Measurements from ENCODE around the gene CAD. TPM values are rescaled to one million over a fixed set of nuclear protein-coding genes. Genes with fewer than 3 reads are reported as not detected.

CAD gene
- total RNA-seq, 1 experiment from 2014 or later: 38.5 TPM

- DNase-seq (ENCODE audit: extremely low read depth, low read depth): no peak
These were observed 5.2 kb downstream of the CAD start for GRCh38 chr2:27222407-27222806.

- DNase-seq (ENCODE audit: extremely low read depth, low read depth): no peak
These were observed 6.2 kb downstream of the CAD start for GRCh38 chr2:27223416-27223815.

- no peak for DNase-seq (ENCODE audit: extremely low read depth, low read depth)
These were observed 8.4 kb downstream of the CAD start for GRCh38 chr2:27225526-27225925.

- DNase-seq (ENCODE audit: extremely low read depth, low read depth): no peak
These were observed 10.3 kb downstream of the CAD start for GRCh38 chr2:27227501-27227900.

- no peak for DNase-seq (ENCODE audit: extremely low read depth, low read depth)
These were observed 14.8 kb downstream of the CAD start for GRCh38 chr2:27231921-27232320.

GRCh38 chr2:27233341-27233740, 16.2 kb downstream of the CAD start:
- DNase-seq (ENCODE audit: extremely low read depth, low read depth): no peak

- DNase-seq (ENCODE audit: extremely low read depth, low read depth): no peak
These were observed 19.0 kb downstream of the CAD start for GRCh38 chr2:27236136-27236535.

GRCh38 chr2:27236626-27237025, 19.5 kb downstream of the CAD start:
- DNase-seq (ENCODE audit: extremely low read depth, low read depth): no peak

GRCh38 chr2:27237341-27237945, 20.3 kb downstream of the CAD start:
- DNase-seq (ENCODE audit: extremely low read depth, low read depth): no peak

DNA sequence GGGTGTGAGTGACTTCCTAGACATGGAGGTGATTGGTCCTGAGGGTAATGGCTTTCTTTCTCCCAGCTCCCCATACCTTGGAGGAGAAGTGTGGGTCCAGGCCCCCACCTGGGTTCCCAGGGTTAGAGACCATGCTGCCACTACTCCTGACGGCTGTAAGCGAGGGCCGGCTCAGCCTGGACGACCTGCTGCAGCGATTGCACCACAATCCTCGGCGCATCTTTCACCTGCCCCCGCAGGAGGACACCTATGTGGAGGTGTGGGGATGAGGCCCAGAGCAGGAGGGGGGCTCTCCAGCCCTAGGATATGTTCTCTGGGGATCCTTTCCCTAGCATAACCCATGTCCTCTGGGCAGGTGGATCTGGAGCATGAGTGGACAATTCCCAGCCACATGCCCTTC, 21.8 kb downstream of the CAD start:
- no peak for DNase-seq (ENCODE audit: extremely low read depth, low read depth)

- DNase-seq (ENCODE audit: extremely low read depth, low read depth): no peak
These were observed 23.2 kb downstream of the CAD start for GRCh38 chr2:27240406-27240805.

GRCh38 chr2:27241761-27242613, 24.8 kb downstream of the CAD start:
- DNase-seq (ENCODE audit: extremely low read depth, low read depth): no peak

- DNase-seq (ENCODE audit: extremely low read depth, low read depth): no peak
These were observed 25.4 kb downstream of the CAD start for GRCh38 chr2:27242614-27242951.

- DNase-seq (ENCODE audit: extremely low read depth, low read depth): no peak
These were observed 26.4 kb downstream of the CAD start for GRCh38 chr2:27243391-27244130.

DNA sequence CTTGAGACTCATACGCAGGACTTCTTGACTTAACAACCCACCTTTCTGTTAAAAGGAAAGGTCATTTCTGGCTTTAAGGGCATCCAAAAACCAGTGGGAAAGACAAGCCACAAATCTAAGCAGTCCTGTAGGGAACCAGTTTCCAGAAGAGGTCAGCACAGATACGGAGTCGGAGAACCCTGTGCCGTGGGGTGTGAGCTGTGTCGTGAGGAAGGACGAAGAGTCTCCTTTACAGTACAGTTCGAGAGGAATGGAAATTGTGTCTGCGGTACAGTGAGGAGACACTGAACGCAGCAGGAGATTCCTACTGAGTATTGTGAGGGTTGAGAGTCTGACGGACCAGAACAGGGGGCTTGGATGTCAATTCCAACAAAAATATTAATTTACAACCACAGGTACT, 27.9 kb downstream of the CAD start:
- no peak for DNase-seq (ENCODE audit: extremely low read depth, low read depth)

DNA sequence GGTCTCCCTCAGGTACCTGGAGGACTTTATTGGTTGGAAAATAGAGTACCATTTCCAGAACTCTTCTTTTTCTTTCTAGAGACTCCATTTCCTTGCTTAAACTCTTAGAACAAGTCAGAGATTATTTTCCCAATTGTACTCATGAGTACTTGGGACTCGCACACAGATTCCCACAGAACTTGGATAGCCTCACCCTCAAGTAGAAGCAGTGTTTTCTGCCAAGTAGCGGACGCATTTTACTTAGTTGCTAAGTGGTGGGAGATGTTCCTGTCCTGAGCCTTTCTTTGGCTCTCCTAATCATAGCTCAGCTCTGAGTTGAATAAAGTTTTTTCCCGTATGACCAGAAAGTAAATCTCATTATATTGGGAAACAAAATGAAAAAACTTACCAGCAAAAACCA, 28.5 kb downstream of the CAD start:
- DNase-seq (ENCODE audit: extremely low read depth, low read depth): no peak

GRCh38 chr2:27247893-27248292, 30.7 kb downstream of the CAD start:
- no peak for DNase-seq (ENCODE audit: extremely low read depth, low read depth)

GRCh38 chr2:27249159-27249890, 32.2 kb downstream of the CAD start:
- no peak for DNase-seq (ENCODE audit: extremely low read depth, low read depth)

DNA sequence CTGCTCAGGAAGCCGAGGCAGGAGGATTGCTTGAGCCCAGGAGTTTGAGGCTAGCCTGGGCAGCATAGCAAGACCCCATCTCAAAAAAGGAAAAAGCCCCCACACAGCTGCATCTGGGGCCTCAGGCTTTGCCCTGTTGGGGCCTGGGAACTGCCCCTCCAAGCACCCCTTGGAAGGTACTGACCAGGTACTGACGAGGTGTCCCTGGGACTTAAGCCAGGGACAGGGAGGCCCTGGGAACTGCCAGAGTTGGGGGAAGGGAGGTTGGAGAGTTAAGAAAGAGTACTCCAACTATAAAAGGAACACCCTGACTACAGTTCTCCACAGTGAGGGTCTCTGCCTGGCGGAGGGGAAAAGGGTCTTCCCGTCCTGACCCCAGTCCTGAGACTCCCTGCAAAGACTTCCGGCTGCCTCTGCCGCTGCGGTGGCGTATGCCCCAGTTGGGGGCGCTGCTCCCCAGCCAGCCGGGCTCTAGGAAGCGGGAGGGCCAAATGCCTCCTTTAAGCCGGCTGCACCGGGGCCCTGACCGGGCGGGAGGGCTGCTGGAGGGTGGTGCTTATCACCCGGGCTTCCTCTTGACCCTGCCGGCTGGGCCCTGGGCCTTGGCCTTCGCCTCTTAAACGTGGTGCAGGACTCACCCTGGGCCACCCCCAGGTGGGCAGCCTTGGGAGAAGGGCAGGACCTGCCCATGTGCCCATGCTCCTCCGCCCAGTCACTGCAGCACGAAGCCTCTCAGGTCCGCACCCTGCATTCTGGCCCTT, 32.9 kb downstream of the CAD start:
- peak; percentile 60 for DNase-seq (ENCODE audit: extremely low read depth, low read depth)

- DNase-seq (ENCODE audit: extremely low read depth, low read depth): no peak
These were observed 33.6 kb downstream of the CAD start for GRCh38 chr2:27250652-27251379.
